HK-2 (cell line): ENCODE measurements around the gene ELF2.
"Not testable (repeated sequence)": the region's sequence is repeated elsewhere in the genome, so short reads cannot be mapped to it uniquely, and the experiment has no call there.

Source experiments
- DNase-seq: peaks from one replicate; pipeline ENCODE4 v3.0.0-alpha.2; 2018; ENCODE audit not compliant: unreplicated experiment

The ELF2 gene

GRCh38 chr4:139177049-139177868, at the start of gene ELF2:
ELF2 (minus strand) TSS chr4:139177218; CDS start chr4:139137701, 39,517 bp downstream.
- DNase-seq, result peak; percentile 88

GRCh38 chr4:139223682-139224317, 46.8 kb upstream of the ELF2 start:
- no peak for DNase-seq

GRCh38 chr4:139222215-139222614, 45.2 kb upstream of the ELF2 start:
- no peak for DNase-seq

- no peak for DNase-seq
These were observed 44.7 kb upstream of the ELF2 start for GRCh38 chr4:139221687-139222086.

- no peak for DNase-seq
These were observed 42.5 kb upstream of the ELF2 start for GRCh38 chr4:139219450-139220055.

GRCh38 chr4:139214039-139214534, 37.1 kb upstream of the ELF2 start:
- DNase-seq, result no peak

- not testable (repeated sequence) for DNase-seq
These were observed 36.6 kb upstream of the ELF2 start for GRCh38 chr4:139213633-139214032.

- no peak for DNase-seq
These were observed 35.9 kb upstream of the ELF2 start for GRCh38 chr4:139212900-139213299.

GRCh38 chr4:139210486-139210885, 33.5 kb upstream of the ELF2 start:
- no peak for DNase-seq

- no peak for DNase-seq
These were observed 32.5 kb upstream of the ELF2 start for GRCh38 chr4:139209470-139210063.

- no peak for DNase-seq
These were observed 31.5 kb upstream of the ELF2 start for GRCh38 chr4:139208404-139208945.

- DNase-seq, result no peak
These were observed 30.9 kb upstream of the ELF2 start for GRCh38 chr4:139207873-139208403.

GRCh38 chr4:139207247-139207646, 30.2 kb upstream of the ELF2 start:
- DNase-seq, result no peak

GRCh38 chr4:139202991-139203390, 26.0 kb upstream of the ELF2 start:
- DNase-seq, result no peak

GRCh38 chr4:139200506-139200905, 23.5 kb upstream of the ELF2 start:
- no peak for DNase-seq

- no peak for DNase-seq
These were observed 23.1 kb upstream of the ELF2 start for GRCh38 chr4:139200102-139200501.

GRCh38 chr4:139197214-139197613, 20.2 kb upstream of the ELF2 start:
- not testable (repeated sequence) for DNase-seq

GRCh38 chr4:139196462-139196861, 19.4 kb upstream of the ELF2 start:
- no peak for DNase-seq

GRCh38 chr4:139191373-139191772, 14.4 kb upstream of the ELF2 start:
- no peak for DNase-seq

- DNase-seq, result no peak
These were observed 13.0 kb upstream of the ELF2 start for GRCh38 chr4:139189972-139190371.

- no peak for DNase-seq
These were observed 12.4 kb upstream of the ELF2 start for GRCh38 chr4:139189417-139189749.
